Mucosa of descending colon (tissue), 3 donors: ENCODE results near the gene SLC16A3. TPM values are rescaled to one million over a fixed set of nuclear protein-coding genes. Genes with fewer than 3 reads are reported as not detected.

Experiments
- ATAC-seq: fragments of 200-7000 bp; cut with Tn5 transposase; one replicate; pipeline ENCODE4 v1.9.1; 2020; ENCODE audit warnings: mild to moderate bottlenecking, moderate library complexity
- DNase-seq, 3 donors: peaks; one replicate each; pipeline ENCODE4 v3.0.0-alpha.2; 2020
- H3K36me3 ChIP-seq: fragments of 200-600 bp; one replicate; pipeline ENCODE4 v1.8.0; 2021; ENCODE audit warnings: low read depth, mild to moderate bottlenecking
- H3K4me1 ChIP-seq: fragments of 200-600 bp; one replicate; pipeline ENCODE4 v1.8.0; 2021; ENCODE audit warnings: low read depth, mild to moderate bottlenecking
- H3K4me3 ChIP-seq: fragments of 200-600 bp; one replicate; pipeline ENCODE4 v1.8.0; 2021; ENCODE audit warnings: mild to moderate bottlenecking
- H3K9me3 ChIP-seq: fragments of 200-600 bp; one replicate; pipeline ENCODE4 v1.8.0; 2021; ENCODE audit warnings: mild to moderate bottlenecking
- intact Hi-C, 2 donors: fragments of 100-400 bp; cut with DNase I in 1 of 2; cut with micrococcal nuclease in 1 of 2; formaldehyde crosslinking; loops; one replicate each; pipeline versions ENCODE4 v1.11.0 to v1.11.1; 2022; cut with DNase I, micrococcal nuclease
- microRNA-seq: library from miRNA; unstranded; fragments of <30 nt; microRNA quantifications from one replicate; pipeline ENCODE4, GENCODE V29; 2019
- total RNA-seq, 3 donors: library from RNA; stranded (reverse); fragmentation: NEBNext Ultra II Directional in 2 of 3; extraction: Animal tissue kit (Norgen Biotek cat#: 25700) in 2 of 3; gene quantifications; one replicate each; pipeline versions ENCODE4 v1.2.1 to v1.2.4, GENCODE V29; 2021 to 2023
- TF ChIP-seq, protein P1 (sequence below): fragments of 200-600 bp; IDR thresholded peaks from one replicate; pipeline ENCODE4 v1.8.0; 2022; ENCODE audit warnings: antibody characterized with exemption, mild to moderate bottlenecking
- donor health status: DM: no; HTN: no; CAD: no; lungs with moderate emphysema.
- donor health status: DM: no; HTN: no; CAD: no.
- donor health status: DM: no; HTN: yes; CAD: no.

Gene SLC16A3
- total RNA-seq, 3 donors from 2014 or later: 41.0 to 150 (median 104) TPM

DNA sequence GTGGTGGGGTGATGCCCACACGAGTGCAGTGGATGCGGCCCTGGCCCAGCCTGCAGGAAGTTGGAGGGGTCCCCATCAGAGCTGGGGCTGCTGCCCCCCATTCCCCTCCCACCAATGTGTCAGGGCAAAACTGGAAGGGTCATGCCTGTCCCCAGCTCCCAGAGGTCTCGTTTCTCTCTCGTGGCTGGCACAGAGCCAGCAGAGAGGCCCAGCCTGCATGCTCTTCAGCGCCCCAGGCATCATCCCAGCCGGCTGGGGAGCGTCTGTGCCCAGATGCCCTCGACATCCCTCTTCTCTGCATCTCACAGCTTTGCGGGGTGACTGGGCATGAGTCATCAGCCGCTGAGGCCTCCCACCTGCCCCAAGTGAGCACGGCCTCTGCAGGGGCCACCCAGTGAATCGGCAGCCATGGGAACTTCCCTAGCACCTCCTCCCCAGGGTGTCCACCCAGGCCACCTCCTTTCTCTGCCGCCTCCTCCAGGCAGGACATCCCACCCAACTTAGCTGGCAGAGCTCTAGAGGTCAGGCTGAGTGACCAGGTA is 54.4 kb downstream of the SLC16A3 start:
- Histone ChIP-seq H3K4me3 (no peak overlapping the region), H3K36me3 (no peaks in the 10 kb centered on the region), H3K4me1 (peaks cover 28% of the 10 kb centered on the region), H3K9me3 (no peaks in the 10 kb centered on the region)
- DNase-seq: peak in 2 of 3 donors; percentile 46 to 61
- TF ChIP-seq, protein P1, sequence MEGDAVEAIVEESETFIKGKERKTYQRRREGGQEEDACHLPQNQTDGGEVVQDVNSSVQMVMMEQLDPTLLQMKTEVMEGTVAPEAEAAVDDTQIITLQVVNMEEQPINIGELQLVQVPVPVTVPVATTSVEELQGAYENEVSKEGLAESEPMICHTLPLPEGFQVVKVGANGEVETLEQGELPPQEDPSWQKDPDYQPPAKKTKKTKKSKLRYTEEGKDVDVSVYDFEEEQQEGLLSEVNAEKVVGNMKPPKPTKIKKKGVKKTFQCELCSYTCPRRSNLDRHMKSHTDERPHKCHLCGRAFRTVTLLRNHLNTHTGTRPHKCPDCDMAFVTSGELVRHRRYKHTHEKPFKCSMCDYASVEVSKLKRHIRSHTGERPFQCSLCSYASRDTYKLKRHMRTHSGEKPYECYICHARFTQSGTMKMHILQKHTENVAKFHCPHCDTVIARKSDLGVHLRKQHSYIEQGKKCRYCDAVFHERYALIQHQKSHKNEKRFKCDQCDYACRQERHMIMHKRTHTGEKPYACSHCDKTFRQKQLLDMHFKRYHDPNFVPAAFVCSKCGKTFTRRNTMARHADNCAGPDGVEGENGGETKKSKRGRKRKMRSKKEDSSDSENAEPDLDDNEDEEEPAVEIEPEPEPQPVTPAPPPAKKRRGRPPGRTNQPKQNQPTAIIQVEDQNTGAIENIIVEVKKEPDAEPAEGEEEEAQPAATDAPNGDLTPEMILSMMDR: no peak
- ATAC-seq: no peak
- intact Hi-C loops: no loop called here

DNA sequence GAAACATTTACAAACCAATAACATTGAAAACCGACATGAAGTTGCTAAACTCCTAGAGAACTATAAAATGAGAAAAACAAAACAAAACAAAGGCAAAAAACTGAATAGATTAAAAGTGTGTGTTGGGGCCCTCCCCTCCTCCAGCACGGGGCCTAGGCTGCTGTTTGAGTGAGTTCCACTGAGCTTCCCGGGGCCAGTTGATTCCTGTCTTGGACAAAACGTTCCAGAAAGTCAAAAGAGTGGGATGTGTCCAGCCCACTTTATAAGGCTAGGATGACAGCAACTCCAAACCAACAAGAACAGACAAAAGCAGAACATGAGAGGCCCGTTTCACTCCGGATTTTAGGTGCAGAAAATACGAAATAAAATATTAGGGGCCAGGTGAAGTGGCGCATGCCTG is 56.3 kb downstream of the SLC16A3 start:
- Histone ChIP-seq H3K36me3 (no peaks in the 10 kb centered on the region), H3K9me3 (no peaks in the 10 kb centered on the region), H3K4me1 (peaks cover 28% of the 10 kb centered on the region), H3K4me3 (no peak overlapping the region)
- no peak for DNase-seq
- ATAC-seq: no peak
- intact Hi-C loops: no loop called here
- TF ChIP-seq, protein P1: no peak

DNA sequence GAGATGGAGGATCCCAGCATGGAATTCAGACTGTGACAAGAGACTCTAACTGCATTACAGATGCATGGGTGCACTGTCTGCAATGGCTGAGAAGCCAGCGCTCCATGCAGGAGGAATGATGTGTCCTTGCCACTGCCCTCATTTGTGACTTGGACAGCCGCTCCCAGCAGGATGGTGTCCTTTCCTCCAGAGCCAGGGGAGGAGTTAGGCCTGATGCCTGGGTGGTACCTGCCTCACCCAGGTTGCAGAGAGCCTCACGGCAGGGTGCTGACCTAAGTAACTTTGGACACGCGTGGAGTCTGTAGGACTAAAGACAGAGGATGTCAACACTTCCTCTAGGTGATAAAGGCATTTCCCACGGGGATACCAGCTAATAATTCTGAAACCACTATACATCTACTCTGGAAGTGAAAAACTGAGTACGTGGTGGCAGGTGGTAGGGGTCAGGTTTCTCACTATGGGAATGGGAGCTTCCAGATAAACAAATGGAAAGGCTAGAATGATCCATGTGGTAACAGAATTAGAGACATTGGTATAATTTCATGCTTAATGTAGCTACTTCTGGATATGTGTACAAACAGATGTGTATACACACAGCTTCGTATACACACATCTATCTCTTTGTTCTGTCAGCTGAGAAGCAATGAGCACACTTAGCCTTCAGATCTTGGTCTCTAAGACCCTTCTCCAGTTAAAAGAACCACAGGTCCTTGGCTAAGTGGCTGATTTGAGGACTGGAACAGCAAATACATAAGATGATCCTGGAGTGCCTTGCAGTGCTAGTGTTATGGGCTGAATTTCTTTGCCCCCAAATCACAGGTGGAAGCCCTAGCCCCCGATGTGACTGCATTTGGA is 58.4 kb downstream of the SLC16A3 start:
- DNase-seq (peak in 2 of 3 donors; percentile 60 to 61), ATAC-seq (peak; percentile 56)
- Histone ChIP-seq H3K36me3 (no peaks in the 10 kb centered on the region), H3K4me1 (peaks cover 28% of the 10 kb centered on the region), H3K4me3 (no peak overlapping the region), H3K9me3 (no peaks in the 10 kb centered on the region)
- intact Hi-C loops: no loop called here
- TF ChIP-seq, protein P1: no peak

DNA sequence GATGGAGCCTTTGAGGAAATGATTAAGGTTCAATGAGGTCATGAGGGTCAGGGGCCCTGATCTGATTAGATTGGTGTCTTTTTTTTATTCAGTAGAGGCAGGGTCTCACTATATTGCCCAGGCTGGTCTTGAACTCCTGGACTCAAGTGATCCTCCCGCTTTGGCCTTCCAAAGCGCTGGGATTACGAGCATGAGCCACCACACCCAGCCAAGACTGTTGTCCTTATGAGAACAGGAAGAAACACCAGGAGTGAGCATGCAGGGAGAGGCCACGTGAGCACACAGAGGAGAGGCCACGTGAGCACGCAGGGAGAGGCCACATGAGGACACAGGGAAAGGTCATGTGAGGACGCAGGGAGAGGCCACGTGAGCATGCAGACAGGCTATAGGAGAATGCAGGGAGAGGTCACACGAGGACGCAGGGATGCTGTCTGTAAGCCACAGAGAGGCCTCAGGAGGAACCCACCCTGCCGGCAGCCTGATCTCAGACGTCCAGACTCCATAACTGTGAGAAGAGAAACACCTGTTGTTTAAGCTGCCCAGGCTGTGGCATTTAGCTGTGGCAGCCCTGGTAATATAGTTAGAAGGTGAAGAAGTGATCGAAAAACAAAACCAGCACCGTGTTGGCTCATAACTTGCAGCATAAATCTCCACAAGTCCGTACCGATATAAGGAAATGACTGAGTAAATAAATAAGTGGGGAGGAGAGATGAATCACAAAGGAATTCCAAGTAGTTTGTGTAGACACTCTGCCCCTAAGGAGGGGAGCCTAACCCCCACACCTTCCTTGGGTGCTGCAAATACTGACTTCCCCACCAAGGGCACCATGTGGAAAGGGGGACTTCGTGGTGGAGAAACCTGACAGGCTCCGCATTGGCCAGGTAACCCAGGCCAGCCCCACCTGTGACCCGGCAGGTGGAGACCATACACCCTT is 59.3 kb downstream of the SLC16A3 start:
- peak; percentile 83 for ATAC-seq

More for the DNA sequence above, 59.3 kb downstream of the SLC16A3 start:
- Histone ChIP-seq H3K4me1 (peaks cover 23% of the 10 kb centered on the region), H3K9me3 (no peaks in the 10 kb centered on the region), H3K4me3 (no peak overlapping the region), H3K36me3 (no peaks in the 10 kb centered on the region)
- intact Hi-C loops: no loop called here
- peak; percentile 92 to 97 (median 92) for DNase-seq
- TF ChIP-seq, protein P1: no peak

Small RNA genes within 50 kb of the gene (microRNA-seq; reads per million reads assigned to microRNA genes)
- not detected for gene MIR6787

Other genes with a start within 250 kb of the SLC16A3 start
- gene CENPX, start 206.2 kb upstream of the SLC16A3 start, total RNA-seq: 100 to 1,000 TPM in 1 of 3 donors, 10 to 100 TPM in 2; 76.3 to 114 (median 81.3) TPM
- gene LRRC45, start 205.7 kb upstream of the SLC16A3 start, total RNA-seq: 10 to 100 TPM; 18.9 to 20.0 (median 19.8) TPM
- gene RAC3, start 197.4 kb upstream of the SLC16A3 start, total RNA-seq: 1 to 10 TPM; 3.4 to 6.2 (median 4.2) TPM
- 100 to 1,000 TPM in 2 of 3 donors, 10 to 100 TPM in 1; 84.9 to 151 (median 124) TPM for gene DCXR, start 191.3 kb upstream of the SLC16A3 start, total RNA-seq
- 10 to 100 TPM; 30.7 to 37.9 (median 30.9) TPM for gene RFNG, start 177.2 kb upstream of the SLC16A3 start, total RNA-seq
- gene GPS1, start 177.1 kb upstream of the SLC16A3 start, total RNA-seq: 10 to 100 TPM; 73.6 to 81.6 (median 80.4) TPM
- 100 to 1,000 TPM in 2 of 3 donors, 10 to 100 TPM in 1; 99.8 to 143 (median 138) TPM for gene DUS1L, start 163.2 kb upstream of the SLC16A3 start, total RNA-seq
- 100 to 1,000 TPM in 2 of 3 donors, 10 to 100 TPM in 1; 87.2 to 115 (median 102) TPM for gene FASN, start 130.8 kb upstream of the SLC16A3 start, total RNA-seq
- gene CCDC57, start 16.2 kb upstream of the SLC16A3 start, total RNA-seq: 10 to 100 TPM; 41.3 to 46.3 (median 45.4) TPM
- 100 to 1,000 TPM; 177 to 221 (median 189) TPM for gene CSNK1D, start 44.7 kb downstream of the SLC16A3 start, total RNA-seq
- gene CD7, start 88.6 kb downstream of the SLC16A3 start, total RNA-seq: 10 to 100 TPM in 2 of 3 donors, 1 to 10 TPM in 1; 10.0 to 12.8 (median 12.3) TPM
- 100 to 1,000 TPM; 127 to 268 (median 213) TPM for gene SECTM1, start 104.7 kb downstream of the SLC16A3 start, total RNA-seq
- gene TEX19, start 130.2 kb downstream of the SLC16A3 start, total RNA-seq: not detected
- not detected for gene UTS2R, start 142.7 kb downstream of the SLC16A3 start, total RNA-seq
- 10 to 100 TPM; 25.3 to 54.6 (median 42.1) TPM for gene HEXD, start 189.3 kb downstream of the SLC16A3 start, total RNA-seq
- 10 to 100 TPM; 26.2 to 28.8 (median 26.2) TPM for gene OGFOD3, start 189.5 kb downstream of the SLC16A3 start, total RNA-seq
- 10 to 100 TPM; 79.2 to 90.5 (median 81.0) TPM for gene CYBC1, start 221.7 kb downstream of the SLC16A3 start, total RNA-seq
- 10 to 100 TPM; 49.7 to 56.0 (median 55.9) TPM for gene NARF, start 229.7 kb downstream of the SLC16A3 start, total RNA-seq